HFF-Myc (cell line): Measurements from ENCODE around the gene KRTAP20-1.

ENCODE experiments used
- DNase-seq: peaks from one replicate; pipeline ENCODE4 v3.0.0-alpha.2; 2011; ENCODE audit warnings: low read depth; ENCODE audit errors: extremely low read depth
- H3K4me3 ChIP-seq: replicated peaks from 2 replicates; pipeline ENCODE4 v1.5.1; 2011; ENCODE audit warnings: low read depth, mild to moderate bottlenecking, control low read depth, low read length
- CTCF ChIP-seq: IDR thresholded peaks from 2 replicates; pipeline ENCODE4 v1.5.1; 2012; ENCODE audit warnings: mild to moderate bottlenecking, low read depth, low read length, control low read depth; ENCODE audit errors: missing control alignments

KRTAP20-1 gene

GRCh38 chr21:30620080-30620479 is 3.9 kb downstream of the KRTAP20-1 start:
- no peak overlapping the region for H3K4me3 ChIP-seq
- TF ChIP-seq CTCF: no peak
- no peak for DNase-seq

- H3K4me3 ChIP-seq: no peak within 1 kb of the TSS
- TF ChIP-seq CTCF: no peak
- DNase-seq: no peak
Observed at GRCh38 chr21:30620522-30620921, 4.3 kb downstream of the KRTAP20-1 start, which contains the start of gene KRTAP20-4. TSS of gene KRTAP20-4 (plus strand) at chr21:30620627.

- H3K4me3 ChIP-seq: no peak overlapping the region
- no peak for DNase-seq
- TF ChIP-seq CTCF: no peak
Observed at GRCh38 chr21:30623362-30623761, 7.1 kb downstream of the KRTAP20-1 start.

- no peak for DNase-seq
- TF ChIP-seq CTCF: no peak
- H3K4me3 ChIP-seq: no peak overlapping the region
Observed at GRCh38 chr21:30625449-30626165, 9.4 kb downstream of the KRTAP20-1 start.

GRCh38 chr21:30628109-30628508 is 11.9 kb downstream of the KRTAP20-1 start:
- no peak for DNase-seq
- H3K4me3 ChIP-seq: no peak overlapping the region

GRCh38 chr21:30629200-30629599 is 13.0 kb downstream of the KRTAP20-1 start:
- no peak overlapping the region for H3K4me3 ChIP-seq
- DNase-seq: no peak
- no peak for TF ChIP-seq CTCF

More at GRCh38 chr21:30628109-30628508, 11.9 kb downstream of the KRTAP20-1 start:
- TF ChIP-seq CTCF: no peak

- no peak for TF ChIP-seq CTCF
- no peak within 1 kb of the TSS for H3K4me3 ChIP-seq
- no peak for DNase-seq
Observed at GRCh38 chr21:30634906-30635305, 18.7 kb downstream of the KRTAP20-1 start, which contains the start of gene KRTAP20-2. TSS of gene KRTAP20-2 (plus strand) at chr21:30635206. CDS start at chr21:30635264, 58 bp downstream.
